NCI-H1930 (cell line): ENCODE data around the gene HOXB4.

Source experiments
- DNase-seq, 2 experiments: peaks; one replicate each; lab custom pipeline; 2025; lab: John Stamatoyannopoulos, UW

Gene HOXB4

GRCh38 chr17:48528936-48529682 lies 49.0 kb downstream of the HOXB4 start:
- no peak for DNase-seq

GRCh38 chr17:48528153-48528935 lies 49.8 kb downstream of the HOXB4 start:
- DNase-seq: no peak

GRCh38 chr17:48527547-48527932 lies 50.6 kb downstream of the HOXB4 start:
- DNase-seq: no peak

GRCh38 chr17:48526608-48527546 lies 51.3 kb downstream of the HOXB4 start:
- no peak for DNase-seq
